Measurements from ENCODE around the gene OPALIN. TPM values are rescaled to one million over a fixed set of nuclear protein-coding genes. Genes with fewer than 3 reads are reported as not detected.

OPALIN gene
- total and polyA plus RNA-seq, 11 donors: 0.16 TPM; not detected in 10

- ATAC-seq: peak in 3 of 4 donors; percentile 61 to 74 (median 63)
- peak; percentile 63 to 71 (median 68) for DNase-seq
- Histone ChIP-seq H3K4me3 (no peak overlapping the region), H3K9me3 (no peaks in the 10 kb centered on the region), H3K36me3 (no peaks in the 10 kb centered on the region), H3K27me3 (peaks cover 0 to 9% (median 0%) of the 10 kb centered on the region in 9 donors), H3K4me1 (peaks cover 0 to 49% (median 15%) of the 10 kb centered on the region in 12 donors), H3K27ac (peak overlapping the region in 1 of 12 donors; percentile 70)
- TF ChIP-seq POLR2A (IDR thresholded peaks at IDR 0.05) (no peak), CTCF (IDR thresholded peaks at IDR 0.05) (peak; percentile 67 to 90 (median 86))
- 25 to 29% (median 27%) methylated on average over 24 of the region's 24 CpGs for WGBS, 4 donors
- intact Hi-C loops (cut with DNase I): loop anchor here (1.0 to 10.0 kb wide), 15 partner anchors 76 to 819 kb away; partner anchors contain the start of genes TLL2 (in 7 of the 10) and LCOR (in 4 of the 10)
Observed at GRCh38 chr10:96395931-96396877, 37.4 kb upstream of the OPALIN start.

GRCh38 chr10:96390460-96390864 lies 31.7 kb upstream of the OPALIN start:
- intact Hi-C loops (cut with DNase I): loop anchor here in 6 of 10 donors (2.0 to 10.0 kb wide), 9 partner anchors 16 to 824 kb away; partner anchors contain the start of genes LCOR (in 2 of the 6) and TLL2 (in 2 of the 6)
- 49 to 59% (median 51%) methylated on average over 7 of the region's 7 CpGs for WGBS, 4 donors

GRCh38 chr10:96389785-96390184 lies 31.0 kb upstream of the OPALIN start:
- no peak overlapping the region for H3K4me3 ChIP-seq
- H3K36me3 ChIP-seq: no peaks in the 10 kb centered on the region
- no peak for DNase-seq
- peak in 2 of 4 donors; percentile 6 for ATAC-seq
- intact Hi-C loops (cut with DNase I): loop anchor here in 6 of 10 donors (2.0 to 10.0 kb wide), 9 partner anchors 15 to 825 kb away; partner anchors contain the start of genes LCOR (in 2 of the 6) and TLL2 (in 2 of the 6)
- 67 to 77% (median 73%) methylated on average over 5 of the region's 5 CpGs for WGBS, 4 donors
- peak overlapping the region in 9 of 12 donors; percentile 1 to 67 (median 33) for H3K27ac ChIP-seq
- H3K9me3 ChIP-seq: no peaks in the 10 kb centered on the region
- H3K27me3 ChIP-seq: no peaks in the 10 kb centered on the region
- peaks cover 0 to 17% (median 5%) of the 10 kb centered on the region in 12 donors for H3K4me1 ChIP-seq
- no peak for TF ChIP-seq CTCF (IDR thresholded peaks at IDR 0.05)
- TF ChIP-seq POLR2A (IDR thresholded peaks at IDR 0.05): no peak

More at GRCh38 chr10:96390460-96390864, 31.7 kb upstream of the OPALIN start:
- peak overlapping the region in 9 of 12 donors; percentile 16 to 67 (median 58) for H3K27ac ChIP-seq
- TF ChIP-seq CTCF (IDR thresholded peaks at IDR 0.05) (no peak), POLR2A (IDR thresholded peaks at IDR 0.05) (no peak)
- no peaks in the 10 kb centered on the region for H3K36me3 ChIP-seq
- no peaks in the 10 kb centered on the region for H3K27me3 ChIP-seq
- DNase-seq (peak; percentile 75 to 87 (median 82)), ATAC-seq (peak; percentile 92 to 96 (median 95))
- no peaks in the 10 kb centered on the region for H3K9me3 ChIP-seq
- H3K4me1 ChIP-seq: peaks cover 0 to 17% (median 5%) of the 10 kb centered on the region in 12 donors
- H3K4me3 ChIP-seq: no peak overlapping the region

- no peaks in the 10 kb centered on the region for H3K9me3 ChIP-seq
- H3K36me3 ChIP-seq: no peaks in the 10 kb centered on the region
- WGBS, 4 donors: 82 to 85% (median 84%) methylated on average over 7 of the region's 7 CpGs
- no peaks in the 10 kb centered on the region for H3K27me3 ChIP-seq
- no peak for DNase-seq
- peaks cover 0 to 17% (median 5%) of the 10 kb centered on the region in 12 donors for H3K4me1 ChIP-seq
- no peak overlapping the region for H3K27ac ChIP-seq
- TF ChIP-seq POLR2A (IDR thresholded peaks at IDR 0.05): no peak
- intact Hi-C loops (cut with DNase I): no loop called here
- no peak for ATAC-seq
- no peak overlapping the region for H3K4me3 ChIP-seq
Observed at GRCh38 chr10:96387601-96388000, 28.8 kb upstream of the OPALIN start.

Data from heart left ventricle (tissue), 16 donors.